Stimulated activated naive CD4-positive, alpha-beta T cell (primary cell): Measurements from ENCODE around the gene DDX4.
"Not testable (repeated sequence)": the region's sequence is repeated elsewhere in the genome, so short reads cannot be mapped to it uniquely, and the experiment has no call there.

ENCODE experiments used
- DNase-seq, 6 experiments: peaks; one replicate each; lab custom pipeline; 2025; lab: John Stamatoyannopoulos, UW

Gene DDX4

GRCh38 chr5:55724281-55724680 lies 13.6 kb upstream of the DDX4 start:
- no peak for DNase-seq

- no peak for DNase-seq
These were observed 6.0 kb upstream of the DDX4 start for GRCh38 chr5:55731848-55732247.

- no peak for DNase-seq
These were observed 5.3 kb upstream of the DDX4 start for GRCh38 chr5:55732585-55732984.

DNA sequence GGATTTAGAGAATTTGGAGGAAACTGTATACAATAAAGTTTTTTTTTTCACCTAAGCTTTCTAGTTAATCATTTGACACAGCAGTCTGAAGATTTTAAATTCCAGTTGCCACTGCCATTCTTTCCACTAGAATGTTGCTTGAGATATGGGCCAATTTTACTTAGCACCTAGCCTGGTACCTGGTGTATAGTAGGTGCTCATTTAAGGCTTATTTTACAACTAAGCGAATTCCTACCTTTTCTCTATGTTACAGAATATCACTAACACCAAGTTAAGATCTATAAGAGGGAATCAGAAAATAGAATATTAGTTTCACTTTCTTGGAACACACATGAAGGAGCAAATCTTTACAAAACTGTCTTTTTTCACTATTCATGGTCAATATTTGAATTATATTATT lies 3.2 kb upstream of the DDX4 start:
- no peak for DNase-seq

DNA sequence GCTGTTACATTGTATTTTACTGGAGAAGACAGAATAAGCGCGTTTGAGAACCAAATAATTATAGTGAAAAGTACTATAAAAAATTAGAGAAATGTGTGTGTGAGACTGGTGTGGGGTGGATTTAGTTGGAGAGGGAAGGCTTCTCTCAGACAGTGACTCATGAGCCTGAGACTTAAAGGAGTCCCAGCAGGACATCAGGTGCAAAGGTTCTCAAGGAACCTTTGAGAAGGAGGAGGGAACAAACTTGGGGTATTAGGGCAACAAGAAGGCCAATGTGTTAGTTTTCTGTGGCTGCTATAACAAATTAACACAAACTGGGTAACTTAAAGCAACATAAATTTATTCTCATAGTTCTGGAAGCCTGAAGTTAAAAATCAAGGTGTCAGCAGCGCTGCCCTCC lies 4.9 kb downstream of the DDX4 start:
- DNase-seq, result no peak

DNA sequence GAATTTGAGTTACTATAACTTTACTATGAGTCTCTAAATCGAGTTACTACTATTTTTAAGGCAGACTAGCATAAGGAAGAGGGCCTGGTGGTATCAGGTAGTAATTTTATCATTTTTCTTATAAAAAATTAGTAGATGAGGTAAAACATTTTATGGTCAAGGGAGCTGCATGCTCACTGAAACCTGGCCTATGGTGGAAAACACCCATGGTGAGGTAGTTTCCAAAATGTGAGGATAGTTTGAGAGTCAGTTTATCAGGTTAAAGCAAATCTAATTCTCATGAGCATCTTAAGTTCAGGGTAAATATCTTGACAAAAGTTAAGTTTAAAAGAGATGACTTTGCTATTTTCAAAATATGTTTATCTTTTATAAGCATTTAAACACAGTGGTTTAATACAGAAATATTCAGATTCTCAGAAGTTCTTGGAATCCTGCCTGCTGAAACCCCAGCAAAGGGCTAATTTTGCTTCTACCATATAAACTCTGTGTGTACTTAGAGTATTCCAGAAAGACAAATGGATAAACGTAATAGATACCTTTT lies 10.0 kb downstream of the DDX4 start:
- DNase-seq, result no peak

DNA sequence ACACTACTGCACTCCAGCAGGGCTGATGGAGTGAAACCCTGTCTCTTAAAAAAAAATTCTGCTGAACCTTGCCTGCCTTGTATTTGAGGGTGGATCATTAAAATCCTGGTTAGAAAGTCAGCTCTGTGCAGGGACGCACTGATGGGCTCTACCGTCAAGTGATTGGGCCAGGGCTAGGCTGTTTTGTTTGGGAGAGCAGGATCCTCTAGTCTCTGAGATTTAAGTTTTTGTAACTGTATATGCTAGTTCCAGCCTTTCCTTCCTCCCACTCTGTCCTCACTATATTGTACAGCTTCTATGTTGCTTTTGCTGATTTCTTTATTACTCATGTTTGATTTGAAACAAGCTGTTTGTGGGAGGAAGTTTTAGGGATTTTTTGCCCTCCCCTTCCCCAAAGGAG lies 11.5 kb downstream of the DDX4 start:
- DNase-seq, result no peak

- DNase-seq, result no peak
These were observed 12.2 kb downstream of the DDX4 start for GRCh38 chr5:55750063-55750462.

- no peak for DNase-seq
These were observed 12.6 kb downstream of the DDX4 start for GRCh38 chr5:55750499-55750898.

DNA sequence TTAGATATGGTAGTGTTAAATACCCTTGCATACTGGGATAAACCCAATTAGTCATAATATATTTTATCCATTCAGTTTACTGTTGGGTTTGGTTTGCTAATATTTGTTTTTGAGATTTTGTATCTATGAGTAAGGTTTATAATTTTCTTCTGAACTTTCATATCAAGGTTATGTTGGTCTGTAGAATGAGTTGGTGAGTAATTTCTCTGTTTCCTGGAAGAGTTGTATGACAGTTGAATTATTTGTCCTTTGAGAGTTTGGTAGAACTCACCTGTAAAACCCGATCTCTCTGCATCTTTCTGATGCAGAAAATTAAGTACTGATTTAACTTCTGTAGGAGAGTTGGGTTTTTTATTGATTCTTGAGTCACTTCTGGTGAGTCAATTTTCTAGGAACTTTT lies 20.4 kb downstream of the DDX4 start:
- no peak for DNase-seq

- DNase-seq, result no peak
These were observed 20.9 kb downstream of the DDX4 start for GRCh38 chr5:55758714-55759113.

DNA sequence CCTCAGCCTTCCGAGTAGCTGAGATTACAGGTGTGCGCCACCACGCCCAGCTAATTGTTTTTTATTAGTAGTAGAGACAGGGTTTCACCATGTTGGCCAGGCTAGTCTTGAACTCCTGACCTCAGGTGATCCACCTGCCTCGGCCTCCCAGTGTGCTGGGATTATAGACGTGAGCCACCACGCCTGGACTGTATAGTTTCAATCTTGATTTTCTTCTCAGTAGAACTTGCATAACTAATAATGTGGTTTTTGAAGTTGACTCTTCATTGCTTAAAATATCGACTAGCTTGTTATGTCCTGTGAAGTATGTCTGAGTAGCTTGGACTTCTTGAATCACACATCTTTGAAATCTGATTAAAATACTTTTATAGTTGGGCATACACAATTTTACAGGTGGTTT lies 23.9 kb downstream of the DDX4 start:
- DNase-seq, result not testable (repeated sequence)

DNA sequence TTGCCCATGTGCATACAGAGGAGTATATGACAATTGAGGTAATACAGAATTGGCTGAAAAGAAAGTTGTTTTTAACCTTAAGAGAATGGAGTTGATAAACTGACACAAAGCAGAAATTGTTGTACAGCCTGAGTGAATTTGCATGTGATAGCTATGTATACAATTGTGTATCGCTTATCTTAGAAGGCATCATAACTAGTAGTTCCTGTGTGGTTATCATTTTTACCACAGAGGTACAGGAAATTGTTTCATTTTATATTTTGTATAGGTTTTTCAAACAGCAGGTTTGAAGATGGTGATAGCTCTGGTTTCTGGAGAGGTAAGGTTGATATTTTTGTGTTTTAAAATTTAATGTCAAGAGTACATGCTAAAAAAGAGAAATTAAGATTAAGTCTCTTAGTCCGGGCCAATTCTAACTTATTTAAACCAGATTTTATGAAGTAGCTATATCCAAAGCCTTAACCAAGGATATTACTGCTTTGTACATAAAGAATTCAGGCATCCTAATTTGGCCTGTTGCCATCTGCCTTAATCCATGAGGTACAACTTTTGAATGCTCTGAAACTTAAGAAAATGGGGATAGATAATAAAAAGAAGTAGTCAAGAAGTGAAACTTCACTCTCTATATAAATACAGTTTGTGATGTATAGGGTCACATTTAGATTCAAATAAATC lies 26.0 kb downstream of the DDX4 start:
- DNase-seq, result peak in 2 of 6 experiments; percentile 1 to 11

DNA sequence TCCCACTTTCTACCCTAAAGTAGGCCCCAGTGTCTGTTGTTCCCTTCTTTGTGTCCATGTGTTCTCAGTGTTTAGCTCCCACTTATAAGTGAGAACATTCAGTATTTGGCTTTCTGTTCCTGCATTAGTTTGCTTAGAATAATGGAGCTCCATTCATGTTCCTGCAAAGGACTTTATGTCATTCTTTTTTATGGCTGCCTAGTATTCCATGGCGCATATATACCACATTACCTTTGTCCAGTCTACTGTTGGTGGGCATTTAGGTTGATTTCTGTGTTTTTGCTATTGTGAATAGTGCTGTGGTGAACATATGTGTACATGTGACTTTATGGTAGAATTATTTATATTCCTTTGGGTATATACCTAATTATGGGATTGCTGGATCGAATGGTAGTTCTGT lies 30.4 kb downstream of the DDX4 start:
- DNase-seq, result no peak

GRCh38 chr5:55771175-55771655 lies 33.4 kb downstream of the DDX4 start:
- DNase-seq, result no peak

- no peak for DNase-seq
These were observed 35.2 kb downstream of the DDX4 start for GRCh38 chr5:55773057-55773456.

GRCh38 chr5:55777332-55777731 lies 39.5 kb downstream of the DDX4 start:
- no peak for DNase-seq

DNA sequence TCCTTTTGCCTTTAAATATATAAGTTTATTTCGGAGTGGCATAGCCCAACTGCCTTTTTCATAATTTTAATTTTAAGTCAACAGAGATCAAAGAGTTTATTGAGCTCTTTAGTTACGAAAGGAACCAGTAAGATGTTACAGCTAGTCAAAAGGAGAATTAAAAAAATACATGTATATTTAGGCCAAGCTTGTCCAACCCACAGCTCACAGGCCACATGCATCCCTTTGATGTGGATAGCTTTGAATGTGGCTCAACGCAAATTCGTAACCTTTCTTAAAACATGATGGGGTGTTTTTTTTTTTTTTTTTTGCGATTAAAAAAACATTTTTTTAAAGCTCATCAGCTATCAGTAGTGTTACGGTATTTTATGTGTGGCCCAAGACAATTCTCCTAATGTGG lies 63.1 kb downstream of the DDX4 start:
- no peak for DNase-seq

DNA sequence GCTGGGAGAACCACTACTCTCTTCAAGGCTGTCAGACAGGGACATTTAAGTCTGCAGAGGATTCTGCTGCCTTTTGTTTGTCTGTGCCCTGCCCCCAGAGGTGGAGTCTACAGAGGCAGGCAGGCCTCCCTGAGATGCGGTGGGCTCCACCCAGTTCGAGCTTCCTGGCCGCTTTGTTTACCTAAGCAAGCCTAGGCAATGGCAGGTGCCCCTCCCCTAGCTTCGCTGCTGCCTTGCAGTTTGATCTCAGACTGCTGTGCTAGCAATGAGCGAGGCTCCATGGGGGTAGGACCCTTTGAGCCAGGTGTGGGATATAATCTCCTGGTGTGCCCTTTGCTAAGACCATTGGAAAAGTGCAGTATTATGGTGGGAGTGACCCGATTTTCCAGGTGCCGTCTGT lies 71.0 kb downstream of the DDX4 start:
- DNase-seq, result not testable (repeated sequence)

GRCh38 chr5:55815939-55816338 lies 78.1 kb downstream of the DDX4 start:
- not testable (repeated sequence) for DNase-seq

DNA sequence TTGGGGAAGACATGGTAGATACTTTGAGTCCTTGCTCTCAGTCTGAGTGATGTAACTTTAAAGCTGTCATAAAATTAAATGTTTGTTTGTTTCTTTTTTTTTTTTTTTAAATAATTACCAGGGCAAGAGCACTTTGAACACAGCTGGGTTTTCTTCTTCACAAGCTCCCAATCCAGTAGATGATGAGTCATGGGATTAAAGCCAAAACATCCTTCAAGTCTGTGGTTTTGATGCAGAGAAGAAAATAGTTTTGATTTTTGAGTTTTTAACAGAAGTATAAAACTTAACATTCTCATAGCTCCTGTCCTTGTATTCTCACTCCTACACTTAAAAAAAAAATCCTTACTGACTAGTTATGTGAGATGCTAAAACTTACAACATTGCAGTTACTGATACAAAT lies 78.5 kb downstream of the DDX4 start:
- DNase-seq, result no peak

- no peak for DNase-seq
These were observed 79.2 kb downstream of the DDX4 start for GRCh38 chr5:55817030-55817429.

DNA sequence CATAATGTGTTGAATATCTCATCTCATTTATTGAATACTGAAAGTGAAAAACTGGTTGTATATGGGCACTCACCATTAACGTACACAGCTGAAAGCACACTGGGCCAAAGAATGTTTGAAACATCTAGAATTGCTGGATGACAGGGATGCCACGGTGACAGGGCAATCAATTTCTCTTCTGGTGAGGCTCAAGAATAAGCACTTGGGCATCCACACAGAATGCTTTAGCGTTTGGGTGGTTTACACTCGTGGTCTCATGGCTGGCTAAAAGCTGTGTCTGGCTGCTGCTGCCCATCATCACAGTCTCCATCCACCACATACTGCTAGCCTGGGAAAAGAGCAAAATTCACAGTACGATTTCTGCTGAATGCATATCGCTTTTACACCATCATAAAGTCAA lies 82.6 kb downstream of the DDX4 start:
- DNase-seq, result no peak
